Measurements from ENCODE around the gene FAAH.

Gene FAAH

GRCh38 chr1:46401154-46401913 is 7.2 kb downstream of the FAAH start:
- DNase-seq (ENCODE audit: low read depth, low spot score), result no peak

GRCh38 chr1:46401964-46402626 is 8.0 kb downstream of the FAAH start:
- no peak for DNase-seq (ENCODE audit: low read depth, low spot score)

- DNase-seq (ENCODE audit: low read depth, low spot score), result no peak
These were observed 9.8 kb downstream of the FAAH start for GRCh38 chr1:46403916-46404315.

- DNase-seq (ENCODE audit: low read depth, low spot score), result no peak
These were observed 10.5 kb downstream of the FAAH start for GRCh38 chr1:46404482-46405196.

GRCh38 chr1:46405197-46405555 is 11.1 kb downstream of the FAAH start:
- DNase-seq (ENCODE audit: low read depth, low spot score), result no peak

- DNase-seq (ENCODE audit: low read depth, low spot score), result no peak
These were observed 11.6 kb downstream of the FAAH start for GRCh38 chr1:46405724-46406123.

- DNase-seq (ENCODE audit: low read depth, low spot score), result no peak
These were observed 12.9 kb downstream of the FAAH start for GRCh38 chr1:46406881-46407608.

GRCh38 chr1:46407636-46408035 is 13.5 kb downstream of the FAAH start:
- no peak for DNase-seq (ENCODE audit: low read depth, low spot score)

GRCh38 chr1:46408356-46409062 is 14.4 kb downstream of the FAAH start:
- no peak for DNase-seq (ENCODE audit: low read depth, low spot score)

GRCh38 chr1:46409063-46409372 is 14.9 kb downstream of the FAAH start:
- no peak for DNase-seq (ENCODE audit: low read depth, low spot score)

- DNase-seq (ENCODE audit: low read depth, low spot score), result no peak
These were observed 16.3 kb downstream of the FAAH start for GRCh38 chr1:46410156-46411009.

GRCh38 chr1:46411010-46411405 is 16.9 kb downstream of the FAAH start:
- DNase-seq (ENCODE audit: low read depth, low spot score), result no peak

GRCh38 chr1:46411601-46412341 is 17.7 kb downstream of the FAAH start:
- no peak for DNase-seq (ENCODE audit: low read depth, low spot score)

- no peak for DNase-seq (ENCODE audit: low read depth, low spot score)
These were observed 18.9 kb downstream of the FAAH start for GRCh38 chr1:46412893-46413595.

GRCh38 chr1:46413596-46413985 is 19.5 kb downstream of the FAAH start:
- DNase-seq (ENCODE audit: low read depth, low spot score), result no peak

GRCh38 chr1:46415514-46415913 is 21.4 kb downstream of the FAAH start:
- DNase-seq (ENCODE audit: low read depth, low spot score), result no peak

- no peak for DNase-seq (ENCODE audit: low read depth, low spot score)
These were observed 24.9 kb downstream of the FAAH start for GRCh38 chr1:46418976-46419375.

- DNase-seq (ENCODE audit: low read depth, low spot score), result no peak
These were observed 26.4 kb downstream of the FAAH start for GRCh38 chr1:46420533-46420915.

GRCh38 chr1:46421739-46422138 is 27.6 kb downstream of the FAAH start:
- DNase-seq (ENCODE audit: low read depth, low spot score), result no peak

All from iPS DF 19.7 (cell line).